Ovary (tissue), 9 donors: ENCODE measurements around the gene LRRC32. TPM values are rescaled to one million over a fixed set of nuclear protein-coding genes. Genes with fewer than 3 reads are reported as not detected.

Source experiments
- DNase-seq, 5 donors: peaks; one replicate each; pipeline ENCODE4 v3.0.0-alpha.2; 2019 to 2020
- H3K27ac ChIP-seq, 2 donors: fragments of 200-600 bp; one replicate each; pipeline versions ENCODE4 v1.5.1 to v1.8.0; 2019 to 2022
- H3K27me3 ChIP-seq: fragments of 200-600 bp; one replicate; pipeline ENCODE4 v1.8.0; 2022
- H3K36me3 ChIP-seq: fragments of 200-600 bp; sonication (generic); one replicate; pipeline ENCODE4 v1.5.1; 2019
- H3K4me1 ChIP-seq: one replicate; pipeline ENCODE4 v1.8.1; 2013; ENCODE audit warnings: mild to moderate bottlenecking, moderate library complexity; ENCODE audit not compliant: insufficient read depth
- H3K4me3 ChIP-seq: fragments of 200-600 bp; sonication (generic); one replicate; pipeline ENCODE4 v1.5.1; 2017
- H3K9me3 ChIP-seq, 2 donors: fragments of 200-600 bp in 1 of 2; sonication (generic) in 1 of 2; one replicate each; pipeline versions ENCODE4 v1.5.1 to v1.8.1; 2013 to 2019; ENCODE audit warnings: mild to moderate bottlenecking in 1 of 2, moderate library complexity in 1 of 2
- CTCF ChIP-seq, 3 donors: fragments of 450-650 bp in 2 of 3; fragments of 200-600 bp in 1 of 3; IDR thresholded peaks; one replicate each; pipeline versions ENCODE4 v1.5.1 to v1.8.0; 2016 to 2022; ENCODE audit warnings: antibody characterized with exemption in 3 of 3, mild to moderate bottlenecking in 1 of 3
- EP300 ChIP-seq: sonication (generic); formaldehyde crosslinking; IDR thresholded peaks from one replicate; pipeline ENCODE4 v1.6.1; 2017; ENCODE audit warnings: antibody characterized with exemption
- POLR2A ChIP-seq: fragments of 450-650 bp; IDR thresholded peaks from one replicate; pipeline ENCODE4 v1.6.1; 2017; ENCODE audit warnings: antibody characterized with exemption, mild to moderate bottlenecking, moderate library complexity
- WGBS, 3 donors: extraction: QIAGEN DNeasy Blood & Tissue Kit in 1 of 3; methylation state at CpG; one replicate each; pipeline versions ENCODE4 v1.1.5 to v1.1.7; 2013 to 2017; 5-methylcytosine and 5-hydroxymethylcytosine counted together
- intact Hi-C, 4 donors: fragments of 100-400 bp; cut with DNase I; formaldehyde crosslinking; loops; one replicate each; pipeline versions ENCODE4 v1.11.0 to v1.15.1; 2022 to 2023
- polyA plus RNA-seq, 2 donors: library from polyadenylated mRNA; stranded (reverse); fragments of 200-250 nt in 1 of 2; fragments of 350-450 nt in 1 of 2; fragmentation: Illumina TruSeq in 1 of 2; extraction: RNeasy Lipid Tissue Mini Kit (QIAGEN cat#74804) in 1 of 2; gene quantifications; one replicate each; pipeline ENCODE4 v1.2.3, GENCODE V29; 2013 to 2014
- total RNA-seq, 7 donors: library from RNA; depleted of rRNA in 2 of 7; stranded (reverse); fragments of >200 nt in 2 of 7; fragmentation: NEBNext Ultra II Directional in 3 of 7; extraction: Animal tissue kit (Norgen Biotek cat#: 25700) in 3 of 7; gene quantifications; one replicate each; pipeline versions ENCODE4 v1.1.0 to v1.2.4, GENCODE V29; 2016 to 2023
- donor health status: DM: no; HTN: no; CAD: no; lungs with moderate emphysema.
- donor health status: DM: no; HTN: no; CAD: no.
- donor health status: Bipolar disorder and iron deficiency.
- donor health status: DM: yes; HTN: yes; CAD: no.
- donor health status: DM: no; HTN: no; CAD: no.
- donor health status: DM: yes; HTN: yes; CAD: no.

The LRRC32 gene
- total and polyA plus RNA-seq, 9 donors: 3.2 to 47.1 (median 29.5) TPM

DNA sequence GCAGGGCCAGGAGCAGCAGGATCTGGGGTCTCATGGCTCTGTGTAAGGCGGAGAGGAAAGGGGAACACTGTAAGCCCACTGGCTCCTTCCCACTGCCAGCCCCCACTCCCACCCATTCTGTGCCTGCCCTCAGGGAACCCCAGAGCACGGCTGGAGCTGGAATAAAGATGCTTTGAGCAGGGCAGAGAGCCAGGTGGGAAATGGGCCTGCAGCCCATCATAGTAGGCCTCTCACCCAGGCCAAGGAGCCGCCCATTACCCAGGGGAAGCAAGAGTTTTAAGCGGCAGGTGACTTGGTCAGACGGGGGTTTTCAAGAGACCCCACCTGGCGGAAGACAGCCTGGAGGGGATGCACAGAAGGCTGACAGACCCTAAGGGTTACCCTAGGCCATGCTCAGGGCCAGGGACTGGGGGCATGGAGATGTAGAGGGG is 4.6 kb downstream of the LRRC32 start:
- Histone ChIP-seq H3K9me3 (no peaks in the 10 kb centered on the region), H3K27ac (no peak overlapping the region), H3K4me3 (no peak overlapping the region), H3K27me3 (no peaks in the 10 kb centered on the region), H3K4me1 (peaks cover 12% of the 10 kb centered on the region), H3K36me3 (no peaks in the 10 kb centered on the region)
- intact Hi-C loops: no loop called here
- 72 to 80% (median 80%) methylated on average over 6 of the region's 6 CpGs for WGBS, 3 donors
- DNase-seq: peak in 3 of 5 donors; percentile 15 to 39 (median 20)
- TF ChIP-seq POLR2A (no peak), CTCF (IDR thresholded peaks at IDR 0.05) (no peak), EP300 (no peak)

DNA sequence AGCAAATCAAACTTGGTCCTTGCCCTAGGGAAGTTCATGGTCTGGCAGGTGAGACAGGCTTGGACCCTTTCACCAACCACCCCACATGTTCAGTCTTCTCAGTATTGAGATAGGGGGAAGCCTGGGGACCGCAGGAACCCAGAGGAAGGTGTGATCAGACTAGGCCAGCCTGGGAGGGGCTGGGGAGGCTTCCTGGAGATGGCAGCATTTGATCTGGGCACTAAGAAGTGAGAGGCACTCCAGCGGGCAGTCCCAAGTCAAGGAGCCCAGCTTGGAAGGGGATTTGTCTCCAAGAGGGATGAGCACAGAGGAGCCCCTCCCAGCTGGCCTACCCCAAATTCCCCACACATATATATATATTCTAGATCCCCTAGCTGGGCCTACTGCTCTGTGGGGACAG is 5.4 kb downstream of the LRRC32 start:
- no peak overlapping the region for H3K27ac ChIP-seq
- H3K27me3 ChIP-seq: no peaks in the 10 kb centered on the region
- WGBS, 3 donors: 85 to 87% (median 85%) methylated on average over 2 of the region's 2 CpGs
- peaks cover 11% of the 10 kb centered on the region for H3K4me1 ChIP-seq
- peak in 2 of 5 donors; percentile 4 to 17 for DNase-seq
- intact Hi-C loops: no loop called here
- no peak for TF ChIP-seq EP300
- TF ChIP-seq CTCF (IDR thresholded peaks at IDR 0.05): no peak
- no peak for TF ChIP-seq POLR2A
- no peak overlapping the region for H3K4me3 ChIP-seq
- no peaks in the 10 kb centered on the region for H3K36me3 ChIP-seq
- no peaks in the 10 kb centered on the region for H3K9me3 ChIP-seq

GRCh38 chr11:76664578-76665061 is 5.9 kb downstream of the LRRC32 start:
- Histone ChIP-seq H3K9me3 (no peaks in the 10 kb centered on the region), H3K27me3 (no peaks in the 10 kb centered on the region), H3K4me1 (peaks cover 5% of the 10 kb centered on the region), H3K36me3 (no peaks in the 10 kb centered on the region), H3K27ac (no peak overlapping the region), H3K4me3 (no peak overlapping the region)
- TF ChIP-seq POLR2A: no peak
- no peak for TF ChIP-seq CTCF (IDR thresholded peaks at IDR 0.05)
- TF ChIP-seq EP300: no peak
- DNase-seq: peak in 1 of 5 donors; percentile 9
- intact Hi-C loops: no loop called here
- 72 to 80% (median 75%) methylated on average over 11 of the region's 11 CpGs for WGBS, 3 donors

DNA sequence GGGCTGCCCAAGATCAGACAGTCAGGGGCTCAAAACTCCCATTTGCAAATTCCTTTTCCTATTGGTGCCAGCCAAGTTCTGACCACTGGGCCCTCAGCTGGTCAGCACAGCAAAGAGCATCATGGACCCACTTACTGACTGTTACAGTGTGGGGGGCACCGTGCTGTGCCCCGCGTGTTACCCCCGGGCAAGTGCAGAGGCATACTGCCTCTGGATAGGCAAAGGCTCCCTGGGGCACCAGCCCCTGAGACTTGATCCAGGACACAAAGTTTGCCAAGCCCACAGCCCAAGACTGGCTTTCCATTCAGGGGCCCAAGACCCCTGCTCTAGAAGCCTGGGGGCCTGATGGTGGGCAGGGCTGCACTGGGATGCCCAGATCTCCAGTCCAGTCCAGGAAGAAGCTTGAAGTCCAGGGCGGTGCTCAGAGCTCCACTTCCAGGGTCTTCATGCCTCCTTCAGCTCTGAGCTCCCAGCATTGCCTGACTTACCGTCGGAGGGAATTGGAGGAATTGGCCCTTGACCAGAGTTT is 6.6 kb downstream of the LRRC32 start:
- H3K27ac ChIP-seq: no peak overlapping the region
- H3K36me3 ChIP-seq: no peaks in the 10 kb centered on the region
- no peaks in the 10 kb centered on the region for H3K27me3 ChIP-seq
- peak in 2 of 5 donors; percentile 9 to 23 for DNase-seq
- H3K4me3 ChIP-seq: no peak overlapping the region
- WGBS, 3 donors: 86 to 91% (median 88%) methylated on average over 7 of the region's 7 CpGs
- H3K4me1 ChIP-seq: peaks cover 5% of the 10 kb centered on the region
- no peak for TF ChIP-seq POLR2A
- TF ChIP-seq CTCF (IDR thresholded peaks at IDR 0.05): no peak
- no peak for TF ChIP-seq EP300
- H3K9me3 ChIP-seq: no peaks in the 10 kb centered on the region
- intact Hi-C loops: no loop called here
